ENCODE measurements around the gene PEX26. TPM values are rescaled to one million over a fixed set of nuclear protein-coding genes. Genes with fewer than 3 reads are reported as not detected.
"Not testable (repeated sequence)": the region's sequence is repeated elsewhere in the genome, so short reads cannot be mapped to it uniquely, and the experiment has no call there.

The PEX26 gene
- total RNA-seq, 1 experiment from 2014 or later = 33.7 TPM

GRCh38 chr22:18082467-18082866 lies 4.7 kb downstream of the PEX26 start:
- in situ Hi-C loops (cut with HindIII; ENCODE audit: low pct_unique_long_range_greater_than_20kb, low sequenced_read_pairs) = no loop called here
- no peak for DNase-seq (ENCODE audit: low read depth, low spot score)

- no peak for DNase-seq (ENCODE audit: low read depth, low spot score)
- in situ Hi-C loops (cut with HindIII; ENCODE audit: low pct_unique_long_range_greater_than_20kb, low sequenced_read_pairs) = no loop called here
Measured at GRCh38 chr22:18083406-18083805, 5.6 kb downstream of the PEX26 start.

DNA sequence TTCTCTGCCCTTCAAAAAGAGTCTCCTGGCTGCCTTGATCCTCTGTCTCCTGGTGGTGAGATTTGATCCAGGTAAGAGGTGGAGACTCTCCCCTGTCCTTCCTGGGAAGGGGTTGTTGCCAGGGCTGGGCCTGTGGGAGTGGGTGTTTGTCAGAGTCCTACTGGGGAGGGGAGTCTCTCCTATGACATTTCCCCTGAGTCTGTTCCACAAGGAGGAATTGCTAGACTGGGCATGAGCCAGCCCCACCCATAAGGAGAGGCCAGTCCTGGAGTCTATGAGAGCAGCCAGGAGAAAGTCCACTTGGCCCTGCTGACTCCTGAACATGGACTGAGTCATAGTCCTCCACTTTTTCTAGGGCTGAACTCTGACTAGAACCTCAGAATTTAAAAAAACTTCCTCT lies 7.4 kb downstream of the PEX26 start:
- DNase-seq (ENCODE audit: low read depth, low spot score) = no peak
- in situ Hi-C loops (cut with HindIII; ENCODE audit: low pct_unique_long_range_greater_than_20kb, low sequenced_read_pairs) = no loop called here

- no peak for DNase-seq (ENCODE audit: low read depth, low spot score)
- in situ Hi-C loops (cut with HindIII; ENCODE audit: low pct_unique_long_range_greater_than_20kb, low sequenced_read_pairs) = no loop called here
Measured at GRCh38 chr22:18087350-18087855, 9.6 kb downstream of the PEX26 start.

- in situ Hi-C loops (cut with HindIII; ENCODE audit: low pct_unique_long_range_greater_than_20kb, low sequenced_read_pairs) = no loop called here
- DNase-seq (ENCODE audit: low read depth, low spot score) = no peak
Measured at GRCh38 chr22:18088825-18089568, 11.2 kb downstream of the PEX26 start.

- in situ Hi-C loops (cut with HindIII; ENCODE audit: low pct_unique_long_range_greater_than_20kb, low sequenced_read_pairs) = no loop called here
Measured at GRCh38 chr22:18090286-18090685, 12.5 kb downstream of the PEX26 start.

GRCh38 chr22:18091478-18091877 lies 13.7 kb downstream of the PEX26 start:
- in situ Hi-C loops (cut with HindIII; ENCODE audit: low pct_unique_long_range_greater_than_20kb, low sequenced_read_pairs) = no loop called here

More at GRCh38 chr22:18090286-18090685, 12.5 kb downstream of the PEX26 start:
- no peak for DNase-seq (ENCODE audit: low read depth, low spot score)

GRCh38 chr22:18091916-18092526 lies 14.2 kb downstream of the PEX26 start:
- peak; percentile 33 for DNase-seq (ENCODE audit: low read depth, low spot score)
- in situ Hi-C loops (cut with HindIII; ENCODE audit: low pct_unique_long_range_greater_than_20kb, low sequenced_read_pairs) = no loop called here

More at GRCh38 chr22:18091478-18091877, 13.7 kb downstream of the PEX26 start:
- DNase-seq (ENCODE audit: low read depth, low spot score) = no peak

GRCh38 chr22:18093661-18094060 lies 15.9 kb downstream of the PEX26 start:
- DNase-seq (ENCODE audit: low read depth, low spot score) = no peak
- in situ Hi-C loops (cut with HindIII; ENCODE audit: low pct_unique_long_range_greater_than_20kb, low sequenced_read_pairs) = no loop called here

GRCh38 chr22:18095101-18095805 lies 17.5 kb downstream of the PEX26 start:
- in situ Hi-C loops (cut with HindIII; ENCODE audit: low pct_unique_long_range_greater_than_20kb, low sequenced_read_pairs) = no loop called here
- no peak for DNase-seq (ENCODE audit: low read depth, low spot score)

DNA sequence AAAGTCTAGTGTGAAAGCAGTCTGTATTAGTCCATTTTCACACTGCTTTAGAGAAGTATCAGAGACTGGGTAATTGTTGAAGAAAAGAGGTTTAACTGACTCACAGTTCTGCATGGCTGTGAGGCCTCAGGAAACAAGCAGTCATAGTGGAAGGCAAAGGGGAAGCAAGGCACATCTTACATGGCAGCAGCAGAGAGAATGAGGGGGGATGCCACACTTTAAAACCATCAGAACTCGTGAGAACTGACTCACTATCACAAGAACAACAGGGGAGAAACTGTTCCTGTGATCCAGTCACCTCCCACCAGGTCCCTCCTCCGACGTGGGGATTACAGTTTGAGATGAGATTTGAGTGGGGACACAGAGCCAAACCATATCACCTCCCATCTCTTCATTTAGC lies 19.0 kb downstream of the PEX26 start:
- in situ Hi-C loops (cut with HindIII; ENCODE audit: low pct_unique_long_range_greater_than_20kb, low sequenced_read_pairs) = no loop called here
- DNase-seq (ENCODE audit: low read depth, low spot score) = no peak

- no peak for DNase-seq (ENCODE audit: low read depth, low spot score)
- in situ Hi-C loops (cut with HindIII; ENCODE audit: low pct_unique_long_range_greater_than_20kb, low sequenced_read_pairs) = no loop called here
Measured at GRCh38 chr22:18100781-18101180, 23.0 kb downstream of the PEX26 start.

- DNase-seq (ENCODE audit: low read depth, low spot score) = no peak
- in situ Hi-C loops (cut with HindIII; ENCODE audit: low pct_unique_long_range_greater_than_20kb, low sequenced_read_pairs) = no loop called here
Measured at GRCh38 chr22:18101536-18101935, 23.7 kb downstream of the PEX26 start.

GRCh38 chr22:18103527-18104269 lies 25.9 kb downstream of the PEX26 start:
- DNase-seq (ENCODE audit: low read depth, low spot score) = no peak
- in situ Hi-C loops (cut with HindIII; ENCODE audit: low pct_unique_long_range_greater_than_20kb, low sequenced_read_pairs) = no loop called here

DNA sequence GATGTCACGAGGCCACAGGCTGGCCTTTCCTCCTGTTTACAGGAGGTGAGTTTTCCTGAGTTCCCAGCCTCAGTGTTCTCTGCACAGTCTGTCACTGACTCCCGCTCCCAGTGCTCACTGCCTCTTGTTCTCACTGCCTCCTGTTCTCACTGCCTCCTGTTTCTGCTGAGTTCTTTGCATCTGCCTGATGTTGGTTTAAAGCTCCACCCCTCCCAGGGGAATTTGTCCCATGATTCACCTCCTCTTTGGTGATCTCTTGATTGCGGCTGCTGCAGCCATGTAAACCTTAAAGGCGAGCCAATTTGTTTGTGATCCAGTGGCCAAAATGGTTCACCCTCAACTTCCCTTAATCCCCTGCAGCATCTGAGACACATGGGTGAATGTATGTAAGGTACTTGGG lies 26.8 kb downstream of the PEX26 start:
- DNase-seq (ENCODE audit: low read depth, low spot score) = no peak
- in situ Hi-C loops (cut with HindIII; ENCODE audit: low pct_unique_long_range_greater_than_20kb, low sequenced_read_pairs) = no loop called here

DNA sequence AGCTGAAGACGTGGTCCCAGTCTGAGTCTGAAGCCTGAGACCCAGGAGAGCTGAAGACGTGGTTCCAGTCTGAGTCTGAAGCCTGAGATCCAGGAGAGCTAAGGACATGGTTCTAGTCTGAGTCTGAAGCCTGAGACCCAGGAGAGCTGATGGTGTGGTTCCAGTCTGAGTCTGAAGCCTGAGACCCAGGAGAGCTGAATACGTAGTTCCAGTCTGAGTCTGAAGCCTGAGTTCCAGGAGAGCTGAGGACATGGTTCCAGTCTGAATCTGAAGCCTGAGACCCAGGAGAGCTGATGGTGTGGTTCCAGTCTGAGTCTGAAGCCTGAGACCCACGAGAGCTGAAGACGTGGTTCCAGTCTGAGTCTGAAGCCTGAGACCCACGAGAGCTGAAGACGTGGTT lies 28.2 kb downstream of the PEX26 start:
- DNase-seq (ENCODE audit: low read depth, low spot score); in situ Hi-C loops (cut with HindIII; ENCODE audit: low pct_unique_long_range_greater_than_20kb, low sequenced_read_pairs): not testable (repeated sequence)

DNA sequence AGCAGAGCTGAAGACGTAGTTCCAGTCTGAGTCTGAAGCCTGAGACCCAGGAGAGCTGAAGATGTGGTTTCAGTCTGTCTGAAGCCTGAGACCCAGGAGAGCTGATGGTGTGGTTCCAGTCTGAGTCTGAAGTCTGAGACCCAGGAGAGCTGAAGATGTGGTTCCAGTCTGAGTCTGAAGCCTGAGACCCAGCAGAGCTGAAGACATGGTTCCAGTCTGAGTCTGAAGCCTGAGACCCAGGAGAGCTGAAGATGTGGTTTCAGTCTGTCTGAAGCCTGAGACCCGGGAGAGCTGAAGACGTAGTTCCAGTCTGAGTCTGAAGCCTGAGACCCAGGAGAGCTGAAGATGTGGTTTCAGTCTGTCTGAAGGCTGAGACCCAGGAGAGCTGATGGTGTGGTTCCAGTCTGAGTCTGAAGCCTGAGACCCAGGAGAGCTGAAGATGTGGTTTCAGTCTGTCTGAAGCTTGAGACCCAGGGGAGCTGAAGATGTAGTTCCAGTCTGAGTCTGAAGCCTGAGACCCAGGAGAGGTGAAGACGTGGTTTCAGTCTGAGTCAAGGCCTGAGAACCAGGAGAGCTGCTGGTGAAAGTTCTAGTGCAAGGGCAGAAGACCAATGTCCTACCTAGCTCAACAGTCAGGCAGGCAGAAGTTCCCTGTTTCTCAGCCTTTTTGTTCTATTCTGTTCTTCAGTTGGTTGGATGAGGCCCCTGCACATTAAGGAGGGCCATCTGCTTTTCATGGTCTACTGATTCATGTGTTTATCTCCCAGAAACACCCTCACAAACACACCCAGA lies 29.0 kb downstream of the PEX26 start:
- DNase-seq (ENCODE audit: low read depth, low spot score); in situ Hi-C loops (cut with HindIII; ENCODE audit: low pct_unique_long_range_greater_than_20kb, low sequenced_read_pairs): not testable (repeated sequence)
